NCI-H748 (cell line): ENCODE data around the gene CD48.
"Not testable (repeated sequence)": the region's sequence is repeated elsewhere in the genome, so short reads cannot be mapped to it uniquely, and the experiment has no call there.

Experiments used
- DNase-seq: peaks from one replicate; lab custom pipeline; 2025; ENCODE audit not compliant: unreplicated experiment; lab: John Stamatoyannopoulos, UW

Gene CD48

GRCh38 chr1:160742428-160743127 lies 31.0 kb upstream of the CD48 start:
- DNase-seq, result no peak

GRCh38 chr1:160741612-160742348 lies 30.2 kb upstream of the CD48 start:
- no peak for DNase-seq

GRCh38 chr1:160741092-160741501 lies 29.5 kb upstream of the CD48 start:
- DNase-seq, result no peak

- DNase-seq, result no peak
These were observed 28.6 kb upstream of the CD48 start for GRCh38 chr1:160740133-160740688.

GRCh38 chr1:160739098-160739511 lies 27.5 kb upstream of the CD48 start, which contains the start of gene SLAMF7:
Gene SLAMF7 (plus strand): TSS chr1:160739247. CDS start chr1:160739302, 55 bp downstream.
- no peak for DNase-seq

GRCh38 chr1:160738271-160738670 lies 26.6 kb upstream of the CD48 start:
- DNase-seq, result no peak

GRCh38 chr1:160734301-160734700 lies 22.7 kb upstream of the CD48 start:
- DNase-seq, result no peak

GRCh38 chr1:160733898-160734297 lies 22.3 kb upstream of the CD48 start:
- no peak for DNase-seq

- DNase-seq, result no peak
These were observed 20.4 kb upstream of the CD48 start for GRCh38 chr1:160731990-160732389.

- not testable (repeated sequence) for DNase-seq
These were observed 19.9 kb upstream of the CD48 start for GRCh38 chr1:160731564-160731963.

- no peak for DNase-seq
These were observed 15.7 kb upstream of the CD48 start for GRCh38 chr1:160727316-160727640.

- DNase-seq, result peak; percentile 58
These were observed 15.1 kb upstream of the CD48 start for GRCh38 chr1:160726498-160727315.

GRCh38 chr1:160726114-160726497 lies 14.5 kb upstream of the CD48 start:
- DNase-seq, result no peak

GRCh38 chr1:160724465-160725242 lies 13.0 kb upstream of the CD48 start:
- DNase-seq, result no peak

- no peak for DNase-seq
These were observed 11.7 kb upstream of the CD48 start for GRCh38 chr1:160723332-160723731.

- DNase-seq, result no peak
These were observed 11.1 kb upstream of the CD48 start for GRCh38 chr1:160722726-160723125.

GRCh38 chr1:160721473-160721872 lies 9.9 kb upstream of the CD48 start:
- DNase-seq, result no peak

- no peak for DNase-seq
These were observed 8.9 kb upstream of the CD48 start for GRCh38 chr1:160720356-160721085.

GRCh38 chr1:160718210-160718609 lies 6.6 kb upstream of the CD48 start:
- DNase-seq, result no peak

GRCh38 chr1:160717306-160717705 lies 5.7 kb upstream of the CD48 start:
- no peak for DNase-seq
